T-helper 17 cell (primary cell): ENCODE measurements around the gene RERGL. TPM values are rescaled to one million over a fixed set of nuclear protein-coding genes. Genes with fewer than 3 reads are reported as not detected.
"Not testable (repeated sequence)": the region's sequence is repeated elsewhere in the genome, so short reads cannot be mapped to it uniquely, and the experiment has no call there.

Experiments used
- ATAC-seq: fragments of 150-1000 bp; cut with Tn5 transposase; 2 replicates; pipeline ENCODE4 v1.10.0; 2021; ENCODE audit warnings: mild to moderate bottlenecking, moderate library complexity
- DNase-seq, 3 donors: peaks; one replicate each; pipeline versions ENCODE4 v3.0.0 to v3.0.0-alpha.2; 2020 to 2021
- H3K9me3 ChIP-seq: one replicate; pipeline ENCODE4 v1.7.0; 2013; ENCODE audit warnings: low read length, mild to moderate bottlenecking; ENCODE audit not compliant: control insufficient read depth, poor library complexity, severe bottlenecking
- H3K27ac Mint-ChIP-seq: one replicate; pipeline ENCODE4 v1.8.0; 2022; ENCODE audit warnings: mild to moderate bottlenecking, moderate library complexity, mixed read lengths
- H3K27me3 Mint-ChIP-seq: one replicate; pipeline ENCODE4 v1.8.0; 2022; ENCODE audit warnings: mixed read lengths
- H3K36me3 Mint-ChIP-seq: one replicate; pipeline ENCODE4 v1.8.0; 2022; ENCODE audit warnings: low read depth, mixed read lengths
- H3K4me1 Mint-ChIP-seq: one replicate; pipeline ENCODE4 v1.8.0; 2022; ENCODE audit warnings: mild to moderate bottlenecking, mixed read lengths
- H3K4me3 Mint-ChIP-seq: one replicate; pipeline ENCODE4 v1.8.0; 2022; ENCODE audit warnings: mild to moderate bottlenecking, moderate library complexity, mixed read lengths
- total RNA-seq, 4 donors: library from RNA in 2 of 4; stranded (reverse) in 2 of 4; gene quantifications; one replicate each; pipeline ENCODE4 v1.2.3 and lab custom pipeline; 2022 to 2026

RERGL gene
- total RNA-seq, 2 donors from 2014 or later: not detected

DNA sequence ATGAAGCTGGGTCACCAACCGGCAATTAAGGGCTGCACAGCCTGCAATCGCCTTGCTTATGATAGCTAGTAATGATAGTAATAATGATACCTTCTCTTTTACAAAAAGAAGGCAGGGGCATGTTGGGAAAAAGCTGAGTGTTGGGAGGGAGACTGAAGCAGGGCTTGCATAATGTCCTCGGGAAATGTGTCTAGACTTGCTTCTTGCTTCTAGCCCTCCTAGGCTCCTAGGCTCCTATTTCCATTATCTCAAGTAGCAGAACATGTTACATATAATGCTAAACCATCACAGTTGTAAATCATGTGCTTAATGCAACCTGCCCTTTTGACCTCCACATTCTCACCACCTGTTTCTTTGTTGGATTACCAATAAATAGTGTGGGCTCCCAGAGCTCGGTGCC, 18.7 kb downstream of the RERGL start:
- H3K4me3 Mint-ChIP-seq: no peak overlapping the region
- H3K36me3 Mint-ChIP-seq: no peaks in the 10 kb centered on the region
- DNase-seq: no peak
- H3K27me3 Mint-ChIP-seq: no peaks in the 10 kb centered on the region
- ATAC-seq: no peak
- H3K9me3 ChIP-seq: no peaks in the 10 kb centered on the region
- H3K27ac Mint-ChIP-seq: no peak overlapping the region
- no peaks in the 10 kb centered on the region for H3K4me1 Mint-ChIP-seq

DNA sequence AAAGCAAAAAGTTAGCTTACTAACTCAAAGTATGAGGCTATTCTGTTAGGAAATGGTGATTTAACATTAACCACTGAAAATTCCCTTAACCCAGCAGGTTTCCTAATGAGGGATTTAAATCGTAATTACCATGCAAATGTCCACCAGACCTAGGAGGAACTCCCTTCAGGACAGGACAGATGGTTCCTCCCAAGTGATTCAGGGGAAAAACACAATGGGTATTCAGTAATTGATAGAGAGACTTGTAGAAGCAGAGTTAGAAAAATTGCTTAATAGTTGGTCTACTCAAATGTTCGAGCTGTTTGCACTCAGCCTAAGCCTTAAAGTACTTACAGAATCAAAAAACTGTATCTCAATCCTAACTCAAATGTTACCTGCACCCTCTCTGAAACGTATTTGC, 21.6 kb downstream of the RERGL start:
- ATAC-seq (no peak), DNase-seq (no peak)
- H3K9me3 ChIP-seq: no peaks in the 10 kb centered on the region
- no peaks in the 10 kb centered on the region for H3K36me3 Mint-ChIP-seq
- H3K4me3 Mint-ChIP-seq: no peak overlapping the region
- no peak overlapping the region for H3K27ac Mint-ChIP-seq
- H3K4me1 Mint-ChIP-seq: no peaks in the 10 kb centered on the region
- no peaks in the 10 kb centered on the region for H3K27me3 Mint-ChIP-seq

DNA sequence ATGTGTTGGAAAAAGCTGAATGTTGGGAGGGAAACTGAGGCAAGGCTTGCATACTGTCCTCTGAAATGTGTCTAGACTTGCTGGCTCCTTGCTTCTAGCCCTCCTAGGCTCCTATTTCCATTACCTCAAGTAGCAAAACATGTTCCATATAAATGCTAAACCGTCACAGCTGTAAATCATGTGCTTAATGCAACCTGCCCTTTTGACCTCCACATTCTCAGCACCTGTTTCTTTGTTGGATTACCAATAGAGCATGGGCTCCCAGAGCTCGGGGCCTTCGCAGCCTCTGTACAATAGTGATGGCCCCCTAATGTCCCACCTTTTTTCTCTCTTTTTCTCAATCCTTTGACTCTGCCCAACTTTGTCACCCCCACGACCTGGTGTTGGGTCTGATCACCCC, 23.3 kb downstream of the RERGL start:
- no peaks in the 10 kb centered on the region for H3K4me1 Mint-ChIP-seq
- H3K27me3 Mint-ChIP-seq: no peaks in the 10 kb centered on the region
- H3K27ac Mint-ChIP-seq: no peak overlapping the region
- DNase-seq (no peak), ATAC-seq (no peak)
- no peaks in the 10 kb centered on the region for H3K36me3 Mint-ChIP-seq
- no peak overlapping the region for H3K4me3 Mint-ChIP-seq
- H3K9me3 ChIP-seq: no peaks in the 10 kb centered on the region

- H3K27ac Mint-ChIP-seq, H3K4me1 Mint-ChIP-seq, H3K9me3 ChIP-seq, H3K27me3 Mint-ChIP-seq, DNase-seq, H3K4me3 Mint-ChIP-seq, H3K36me3 Mint-ChIP-seq, ATAC-seq: not testable (repeated sequence)
Measured at GRCh38 chr12:18062867-18063266, 27.1 kb downstream of the RERGL start.

- Mint-ChIP-seq H3K4me1 (no peaks in the 10 kb centered on the region), H3K27me3 (no peaks in the 10 kb centered on the region), H3K27ac (no peak overlapping the region), H3K36me3 (no peaks in the 10 kb centered on the region), H3K4me3 (no peak overlapping the region)
- no peak for ATAC-seq
- no peak for DNase-seq
- H3K9me3 ChIP-seq: no peaks in the 10 kb centered on the region
Measured at GRCh38 chr12:18057051-18057450, 32.9 kb downstream of the RERGL start.

- DNase-seq: no peak
- Mint-ChIP-seq H3K36me3 (no peaks in the 10 kb centered on the region), H3K27ac (no peak overlapping the region), H3K4me1 (no peaks in the 10 kb centered on the region), H3K27me3 (no peaks in the 10 kb centered on the region), H3K4me3 (no peak overlapping the region)
- ATAC-seq: no peak
- H3K9me3 ChIP-seq: no peaks in the 10 kb centered on the region
Measured at GRCh38 chr12:18054925-18055619, 34.9 kb downstream of the RERGL start.

DNA sequence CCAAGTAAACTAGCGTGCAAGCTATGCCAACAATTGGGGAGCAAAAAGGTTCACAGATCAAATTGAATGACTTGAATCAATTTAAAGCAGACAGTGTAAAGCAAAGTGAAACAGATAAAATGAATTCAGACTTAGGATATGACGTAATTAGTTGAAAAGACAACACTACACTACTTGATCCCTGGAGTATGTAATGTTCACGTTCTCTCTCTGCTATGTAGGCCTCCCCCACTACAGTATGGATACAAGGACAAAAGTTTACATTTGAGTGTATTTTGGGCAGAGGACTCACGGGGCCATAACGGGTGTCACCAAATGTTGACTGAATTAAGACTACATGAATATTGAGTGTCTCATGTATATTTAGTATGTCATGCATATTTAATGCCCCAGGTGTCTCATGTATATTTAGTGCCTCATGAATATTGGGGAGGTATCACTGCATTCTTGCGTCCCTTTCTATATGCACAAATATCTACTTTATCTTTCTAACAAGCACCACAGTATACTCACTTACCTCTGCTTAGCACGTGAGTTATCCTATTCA, 44.5 kb downstream of the RERGL start:
- H3K9me3 ChIP-seq: no peaks in the 10 kb centered on the region
- H3K4me1 Mint-ChIP-seq: no peaks in the 10 kb centered on the region
- ATAC-seq: no peak
- no peaks in the 10 kb centered on the region for H3K27me3 Mint-ChIP-seq
- no peaks in the 10 kb centered on the region for H3K36me3 Mint-ChIP-seq
- no peak overlapping the region for H3K4me3 Mint-ChIP-seq
- no peak for DNase-seq
- no peak overlapping the region for H3K27ac Mint-ChIP-seq

- H3K27ac Mint-ChIP-seq, H3K36me3 Mint-ChIP-seq, H3K9me3 ChIP-seq, H3K4me3 Mint-ChIP-seq, ATAC-seq, H3K4me1 Mint-ChIP-seq, DNase-seq, H3K27me3 Mint-ChIP-seq: not testable (repeated sequence)
Measured at GRCh38 chr12:18040060-18040742, 49.8 kb downstream of the RERGL start.

Other genes starting within 250 kb of the RERGL start
- not detected for gene PIK3C2G, start 171.3 kb upstream of the RERGL start, total RNA-seq